Upper lobe of left lung (tissue), 4 donors: ENCODE data around the gene DYRK1B.
"Not testable (repeated sequence)": the region's sequence is repeated elsewhere in the genome, so short reads cannot be mapped to it uniquely, and the experiment has no call there.

Experiments used
- CTCF ChIP-seq, 6 experiments: fragments of 450-650 bp in 4 of 6; fragments of 200-600 bp in 2 of 6; sonication (generic) in 2 of 6; IDR thresholded peaks; one replicate each; pipeline ENCODE4 v1.5.1; 2016 to 2019; ENCODE audit warnings: antibody characterized with exemption in 6 of 6
- POLR2A ChIP-seq, 4 donors: fragments of 450-650 bp; IDR thresholded peaks; one replicate each; pipeline ENCODE4 v1.5.1; 2016 to 2017; ENCODE audit warnings: antibody characterized with exemption in 4 of 4, mild to moderate bottlenecking in 2 of 4

- TF ChIP-seq CTCF, POLR2A (IDR thresholded peaks at IDR 0.05): not testable (repeated sequence)
Measured at GRCh38 chr19:39878866-39879265, 44.9 kb upstream of the DYRK1B start.
